Loucy (cell line): ENCODE data around the gene ADAMTS12.

Experiments
- H2AFZ ChIP-seq: fragments of 200-600 bp; sonication (generic); 2 replicates; pipeline ENCODE4 v1.6.0; 2016; ENCODE audit warnings: antibody characterized with exemption, mild to moderate bottlenecking, low read length, moderate library complexity
- H3F3A ChIP-seq: fragments of 200-600 bp; 2 replicates; pipeline ENCODE4 v1.6.0; 2016; ENCODE audit warnings: antibody characterized with exemption, low read depth, mild to moderate bottlenecking
- H3K27me3 ChIP-seq: fragments of 200-600 bp; sonication (generic); 2 replicates; pipeline ENCODE4 v1.6.1; 2014; ENCODE audit warnings: low read length, mild to moderate bottlenecking; ENCODE audit not compliant: insufficient read depth, poor library complexity, severe bottlenecking
- H3K36me3 ChIP-seq: fragments of 200-600 bp; sonication (generic); 2 replicates; pipeline ENCODE4 v1.6.1; 2016; ENCODE audit warnings: low read length; ENCODE audit not compliant: insufficient read depth
- H3K4me1 ChIP-seq: fragments of 200-600 bp; sonication (generic); 2 replicates; pipeline ENCODE4 v1.5.1; 2014; ENCODE audit warnings: low read length, mild to moderate bottlenecking; ENCODE audit not compliant: insufficient read depth, poor library complexity, severe bottlenecking
- H3K4me2 ChIP-seq: fragments of 200-600 bp; sonication (generic); 2 replicates; pipeline ENCODE4 v1.6.0; 2014; ENCODE audit warnings: antibody characterized with exemption, low read length, low read depth, mild to moderate bottlenecking; ENCODE audit not compliant: poor library complexity, severe bottlenecking
- H3K4me3 ChIP-seq: fragments of 200-600 bp; sonication (generic); 2 replicates; pipeline ENCODE4 v1.5.1; 2014; ENCODE audit warnings: low read length, mild to moderate bottlenecking, mixed read lengths; ENCODE audit not compliant: poor library complexity, severe bottlenecking
- H3K79me2 ChIP-seq: fragments of 200-600 bp; sonication (generic); 2 replicates; pipeline ENCODE4 v1.6.1; 2014; ENCODE audit warnings: low read length; ENCODE audit not compliant: insufficient read depth
- H3K9ac ChIP-seq: fragments of 200-600 bp; sonication (generic); 2 replicates; pipeline ENCODE4 v1.6.0; 2014; ENCODE audit warnings: mild to moderate bottlenecking, low read depth, low read length, moderate library complexity; ENCODE audit not compliant: poor library complexity, severe bottlenecking
- H3K9me2 ChIP-seq: fragments of 200-600 bp; sonication (generic); replicated peaks from 2 replicates; pipeline ENCODE4 v1.6.1; 2016; ENCODE audit warnings: low read depth, low read length, mixed read lengths
- H3K9me3 ChIP-seq: fragments of 200-600 bp; sonication (generic); 2 replicates; pipeline ENCODE4 v1.6.1; 2014; ENCODE audit warnings: mild to moderate bottlenecking, antibody characterized with exemption, low read length, low read depth; ENCODE audit not compliant: insufficient read depth
- H4K20me1 ChIP-seq: fragments of 200-600 bp; sonication (generic); 2 replicates; pipeline ENCODE4 v1.6.0; 2014; ENCODE audit warnings: antibody characterized with exemption, low read length, mild to moderate bottlenecking; ENCODE audit not compliant: insufficient read depth, poor library complexity, severe bottlenecking
- EZH2phosphoT487 ChIP-seq: fragments of 200-600 bp; IDR thresholded peaks from 2 replicates; pipeline ENCODE4 v1.6.1; 2018; ENCODE audit warnings: antibody characterized with exemption, mild to moderate bottlenecking, moderate library complexity, borderline replicate concordance
- TF ChIP-seq, protein P1 (sequence below): fragments of 200-600 bp; sonication (generic); conservative IDR thresholded peaks from 2 replicates; pipeline ENCODE4 v1.5.1; 2014; ENCODE audit warnings: mild to moderate bottlenecking, antibody characterized with exemption, low read length

Gene ADAMTS12

DNA sequence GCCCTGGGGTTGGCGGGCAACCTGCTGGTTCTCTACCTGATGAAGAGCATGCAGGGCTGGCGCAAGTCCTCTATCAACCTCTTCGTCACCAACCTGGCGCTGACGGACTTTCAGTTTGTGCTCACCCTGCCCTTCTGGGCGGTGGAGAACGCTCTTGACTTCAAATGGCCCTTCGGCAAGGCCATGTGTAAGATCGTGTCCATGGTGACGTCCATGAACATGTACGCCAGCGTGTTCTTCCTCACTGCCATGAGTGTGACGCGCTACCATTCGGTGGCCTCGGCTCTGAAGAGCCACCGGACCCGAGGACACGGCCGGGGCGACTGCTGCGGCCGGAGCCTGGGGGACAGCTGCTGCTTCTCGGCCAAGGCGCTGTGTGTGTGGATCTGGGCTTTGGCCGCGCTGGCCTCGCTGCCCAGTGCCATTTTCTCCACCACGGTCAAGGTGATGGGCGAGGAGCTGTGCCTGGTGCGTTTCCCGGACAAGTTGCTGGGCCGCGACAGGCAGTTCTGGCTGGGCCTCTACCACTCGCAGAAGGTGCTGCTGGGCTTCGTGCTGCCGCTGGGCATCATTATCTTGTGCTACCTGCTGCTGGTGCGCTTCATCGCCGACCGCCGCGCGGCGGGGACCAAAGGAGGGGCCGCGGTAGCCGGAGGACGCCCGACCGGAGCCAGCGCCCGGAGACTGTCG lies 45.4 kb upstream of the ADAMTS12 start:
- no peaks in the 10 kb centered on the region for H3K79me2 ChIP-seq
- peaks cover 5% of the 10 kb centered on the region for H3K27me3 ChIP-seq
- no peak overlapping the region for H3K4me3 ChIP-seq
- no peaks in the 10 kb centered on the region for H3K4me1 ChIP-seq
- H2AFZ ChIP-seq = no peak overlapping the region
- no peaks in the 10 kb centered on the region for H4K20me1 ChIP-seq
- no peak overlapping the region for H3K9ac ChIP-seq
- H3F3A ChIP-seq = no peaks in the 10 kb centered on the region
- no peaks in the 10 kb centered on the region for H3K36me3 ChIP-seq
- no peak overlapping the region for H3K4me2 ChIP-seq
- H3K9me3 ChIP-seq = no peaks in the 10 kb centered on the region
- TF ChIP-seq, protein P1, sequence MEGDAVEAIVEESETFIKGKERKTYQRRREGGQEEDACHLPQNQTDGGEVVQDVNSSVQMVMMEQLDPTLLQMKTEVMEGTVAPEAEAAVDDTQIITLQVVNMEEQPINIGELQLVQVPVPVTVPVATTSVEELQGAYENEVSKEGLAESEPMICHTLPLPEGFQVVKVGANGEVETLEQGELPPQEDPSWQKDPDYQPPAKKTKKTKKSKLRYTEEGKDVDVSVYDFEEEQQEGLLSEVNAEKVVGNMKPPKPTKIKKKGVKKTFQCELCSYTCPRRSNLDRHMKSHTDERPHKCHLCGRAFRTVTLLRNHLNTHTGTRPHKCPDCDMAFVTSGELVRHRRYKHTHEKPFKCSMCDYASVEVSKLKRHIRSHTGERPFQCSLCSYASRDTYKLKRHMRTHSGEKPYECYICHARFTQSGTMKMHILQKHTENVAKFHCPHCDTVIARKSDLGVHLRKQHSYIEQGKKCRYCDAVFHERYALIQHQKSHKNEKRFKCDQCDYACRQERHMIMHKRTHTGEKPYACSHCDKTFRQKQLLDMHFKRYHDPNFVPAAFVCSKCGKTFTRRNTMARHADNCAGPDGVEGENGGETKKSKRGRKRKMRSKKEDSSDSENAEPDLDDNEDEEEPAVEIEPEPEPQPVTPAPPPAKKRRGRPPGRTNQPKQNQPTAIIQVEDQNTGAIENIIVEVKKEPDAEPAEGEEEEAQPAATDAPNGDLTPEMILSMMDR = no peak
- TF ChIP-seq EZH2phosphoT487 = no peak
- H3K9me2 ChIP-seq = no peaks in the 10 kb centered on the region

DNA sequence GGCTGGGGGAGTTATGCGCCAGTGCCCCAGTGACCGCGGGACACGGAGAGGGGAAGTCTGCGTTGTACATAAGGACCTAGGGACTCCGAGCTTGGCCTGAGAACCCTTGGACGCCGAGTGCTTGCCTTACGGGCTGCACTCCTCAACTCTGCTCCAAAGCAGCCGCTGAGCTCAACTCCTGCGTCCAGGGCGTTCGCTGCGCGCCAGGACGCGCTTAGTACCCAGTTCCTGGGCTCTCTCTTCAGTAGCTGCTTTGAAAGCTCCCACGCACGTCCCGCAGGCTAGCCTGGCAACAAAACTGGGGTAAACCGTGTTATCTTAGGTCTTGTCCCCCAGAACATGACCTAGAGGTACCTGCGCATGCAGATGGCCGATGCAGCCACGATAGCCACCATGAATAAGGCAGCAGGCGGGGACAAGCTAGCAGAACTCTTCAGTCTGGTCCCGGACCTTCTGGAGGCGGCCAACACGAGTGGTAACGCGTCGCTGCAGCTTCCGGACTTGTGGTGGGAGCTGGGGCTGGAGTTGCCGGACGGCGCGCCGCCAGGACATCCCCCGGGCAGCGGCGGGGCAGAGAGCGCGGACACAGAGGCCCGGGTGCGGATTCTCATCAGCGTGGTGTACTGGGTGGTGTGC lies 44.7 kb upstream of the ADAMTS12 start, which contains the start of gene RXFP3:
RXFP3 (plus strand) TSS at position 6 of the 636 bp plus-strand sequence; CDS start at position 361, 355 bp downstream.
- H4K20me1 ChIP-seq = no peaks in the 10 kb centered on the region
- no peak within 1 kb of the TSS for H2AFZ ChIP-seq
- no peak within 1 kb of the TSS for H3K9ac ChIP-seq
- no peak within 1 kb of the TSS for H3K4me2 ChIP-seq
- H3K79me2 ChIP-seq = no peaks in the 10 kb centered on the region
- no peak within 1 kb of the TSS for H3K4me3 ChIP-seq
- no peaks in the 10 kb centered on the region for H3K9me2 ChIP-seq
- TF ChIP-seq, protein P1 = no peak
- TF ChIP-seq EZH2phosphoT487 = no peak
- H3F3A ChIP-seq = no peaks in the 10 kb centered on the region
- no peaks in the 10 kb centered on the region for H3K9me3 ChIP-seq
- no peaks in the 10 kb centered on the region for H3K36me3 ChIP-seq
- H3K27me3 ChIP-seq = peaks cover 5% of the 10 kb centered on the region
- H3K4me1 ChIP-seq = no peaks in the 10 kb centered on the region

DNA sequence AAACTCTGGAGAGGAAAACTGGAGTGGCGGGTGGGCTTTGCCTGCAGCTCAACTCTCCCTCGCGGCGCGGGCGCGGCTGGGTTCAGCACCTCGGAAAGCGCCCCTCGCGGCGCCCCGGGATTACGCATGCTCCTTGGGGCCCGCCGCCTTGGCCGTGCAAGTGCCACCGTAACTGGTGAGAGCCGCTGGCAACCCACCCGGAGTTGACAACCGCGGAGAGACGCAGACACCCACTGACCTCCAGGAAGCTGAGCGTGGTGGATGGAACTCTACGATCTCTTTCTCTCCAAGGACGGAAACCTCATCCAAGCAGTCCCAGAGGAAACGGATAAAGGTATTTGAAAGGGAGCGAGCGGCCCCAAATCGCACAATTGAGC lies 44.2 kb upstream of the ADAMTS12 start:
- H3K36me3 ChIP-seq = no peaks in the 10 kb centered on the region
- TF ChIP-seq EZH2phosphoT487 = no peak
- TF ChIP-seq, protein P1 = no peak
- no peaks in the 10 kb centered on the region for H4K20me1 ChIP-seq
- H3F3A ChIP-seq = no peaks in the 10 kb centered on the region
- H3K9me3 ChIP-seq = no peaks in the 10 kb centered on the region
- H3K4me2 ChIP-seq = no peak overlapping the region
- H2AFZ ChIP-seq = no peak overlapping the region
- no peaks in the 10 kb centered on the region for H3K79me2 ChIP-seq
- H3K4me1 ChIP-seq = no peaks in the 10 kb centered on the region
- no peak overlapping the region for H3K4me3 ChIP-seq
- H3K9me2 ChIP-seq = no peaks in the 10 kb centered on the region
- no peak overlapping the region for H3K9ac ChIP-seq
- H3K27me3 ChIP-seq = peaks cover 5% of the 10 kb centered on the region
